ENCODE measurements around the gene SH2D3A. TPM values are rescaled to one million over a fixed set of nuclear protein-coding genes. Genes with fewer than 3 reads are reported as not detected.

SH2D3A gene
- total RNA-seq, 1 experiment from 2014 or later = 30.3 TPM

GRCh38 chr19:6787393-6787792 lies 20.2 kb upstream of the SH2D3A start (continued):
- no peak for TF ChIP-seq ZNF263 (CRISPR knock-in tag; IDR thresholded peaks at IDR 0.05; ENCODE audit: low read depth)
- no peak for TF ChIP-seq RORB (CRISPR knock-in tag; IDR thresholded peaks at IDR 0.05)
- TF ChIP-seq NR2C2 (CRISPR knock-in tag; IDR thresholded peaks at IDR 0.05) = no peak
- TF ChIP-seq SMAD4 (CRISPR knock-in tag; IDR thresholded peaks at IDR 0.05) = no peak
- TF ChIP-seq ZNF671 (CRISPR knock-in tag; IDR thresholded peaks at IDR 0.05) = no peak
- no peak for TF ChIP-seq USF1 (CRISPR knock-in tag; IDR thresholded peaks at IDR 0.05)

- ATAC-seq (no peak), DNase-seq (ENCODE audit: low spot score) (no peak)
- no peak overlapping the region for H3K27ac Mint-ChIP-seq
- H3K27me3 Mint-ChIP-seq (ENCODE audit: low read depth) = no peaks in the 10 kb centered on the region; the same call in none of the 2 replicates
- peaks cover 6% of the 10 kb centered on the region; the same call in 1 of the 2 replicates for H3K36me3 Mint-ChIP-seq
- H3K9me3 Mint-ChIP-seq = peaks cover 24% of the 10 kb centered on the region
- ChIA-PET POLR2A (interaction anchor here (0.6 kb wide), 1 partner anchor 229 kb away, joined by 5 read pairs; no protein-coding TSS in a partner anchor), CTCF (no interaction called here)
- TF ChIP-seq, protein P1, sequence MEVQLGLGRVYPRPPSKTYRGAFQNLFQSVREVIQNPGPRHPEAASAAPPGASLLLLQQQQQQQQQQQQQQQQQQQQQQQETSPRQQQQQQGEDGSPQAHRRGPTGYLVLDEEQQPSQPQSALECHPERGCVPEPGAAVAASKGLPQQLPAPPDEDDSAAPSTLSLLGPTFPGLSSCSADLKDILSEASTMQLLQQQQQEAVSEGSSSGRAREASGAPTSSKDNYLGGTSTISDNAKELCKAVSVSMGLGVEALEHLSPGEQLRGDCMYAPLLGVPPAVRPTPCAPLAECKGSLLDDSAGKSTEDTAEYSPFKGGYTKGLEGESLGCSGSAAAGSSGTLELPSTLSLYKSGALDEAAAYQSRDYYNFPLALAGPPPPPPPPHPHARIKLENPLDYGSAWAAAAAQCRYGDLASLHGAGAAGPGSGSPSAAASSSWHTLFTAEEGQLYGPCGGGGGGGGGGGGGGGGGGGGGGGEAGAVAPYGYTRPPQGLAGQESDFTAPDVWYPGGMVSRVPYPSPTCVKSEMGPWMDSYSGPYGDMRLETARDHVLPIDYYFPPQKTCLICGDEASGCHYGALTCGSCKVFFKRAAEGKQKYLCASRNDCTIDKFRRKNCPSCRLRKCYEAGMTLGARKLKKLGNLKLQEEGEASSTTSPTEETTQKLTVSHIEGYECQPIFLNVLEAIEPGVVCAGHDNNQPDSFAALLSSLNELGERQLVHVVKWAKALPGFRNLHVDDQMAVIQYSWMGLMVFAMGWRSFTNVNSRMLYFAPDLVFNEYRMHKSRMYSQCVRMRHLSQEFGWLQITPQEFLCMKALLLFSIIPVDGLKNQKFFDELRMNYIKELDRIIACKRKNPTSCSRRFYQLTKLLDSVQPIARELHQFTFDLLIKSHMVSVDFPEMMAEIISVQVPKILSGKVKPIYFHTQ (CRISPR knock-in tag; IDR thresholded peaks at IDR 0.05) = no peak
- TF ChIP-seq ZNF232 (CRISPR knock-in tag; IDR thresholded peaks at IDR 0.05) = no peak
- no peak for TF ChIP-seq NFATC4 (CRISPR knock-in tag; IDR thresholded peaks at IDR 0.05)
- TF ChIP-seq, protein P2, sequence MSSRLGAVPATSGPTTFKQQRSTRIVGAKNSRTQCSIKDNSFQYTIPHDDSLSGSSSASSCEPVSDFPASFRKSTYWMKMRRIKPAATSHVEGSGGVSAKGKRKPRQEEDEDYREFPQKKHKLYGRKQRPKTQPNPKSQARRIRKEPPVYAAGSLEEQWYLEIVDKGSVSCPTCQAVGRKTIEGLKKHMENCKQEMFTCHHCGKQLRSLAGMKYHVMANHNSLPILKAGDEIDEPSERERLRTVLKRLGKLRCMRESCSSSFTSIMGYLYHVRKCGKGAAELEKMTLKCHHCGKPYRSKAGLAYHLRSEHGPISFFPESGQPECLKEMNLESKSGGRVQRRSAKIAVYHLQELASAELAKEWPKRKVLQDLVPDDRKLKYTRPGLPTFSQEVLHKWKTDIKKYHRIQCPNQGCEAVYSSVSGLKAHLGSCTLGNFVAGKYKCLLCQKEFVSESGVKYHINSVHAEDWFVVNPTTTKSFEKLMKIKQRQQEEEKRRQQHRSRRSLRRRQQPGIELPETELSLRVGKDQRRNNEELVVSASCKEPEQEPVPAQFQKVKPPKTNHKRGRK (CRISPR knock-in tag; IDR thresholded peaks at IDR 0.05; ENCODE audit: borderline replicate concordance) = no peak
- no peak for TF ChIP-seq MLX (CRISPR knock-in tag; IDR thresholded peaks at IDR 0.05)
- TF ChIP-seq, protein P3, sequence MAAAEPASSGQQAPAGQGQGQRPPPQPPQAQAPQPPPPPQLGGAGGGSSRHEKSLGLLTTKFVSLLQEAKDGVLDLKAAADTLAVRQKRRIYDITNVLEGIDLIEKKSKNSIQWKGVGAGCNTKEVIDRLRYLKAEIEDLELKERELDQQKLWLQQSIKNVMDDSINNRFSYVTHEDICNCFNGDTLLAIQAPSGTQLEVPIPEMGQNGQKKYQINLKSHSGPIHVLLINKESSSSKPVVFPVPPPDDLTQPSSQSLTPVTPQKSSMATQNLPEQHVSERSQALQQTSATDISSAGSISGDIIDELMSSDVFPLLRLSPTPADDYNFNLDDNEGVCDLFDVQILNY (CRISPR knock-in tag; IDR thresholded peaks at IDR 0.05) = no peak
- no peak for TF ChIP-seq NR3C1 (CRISPR knock-in tag; conservative IDR thresholded peaks at IDR 0.05; ENCODE audit: low read depth)
- TF ChIP-seq, protein P4, sequence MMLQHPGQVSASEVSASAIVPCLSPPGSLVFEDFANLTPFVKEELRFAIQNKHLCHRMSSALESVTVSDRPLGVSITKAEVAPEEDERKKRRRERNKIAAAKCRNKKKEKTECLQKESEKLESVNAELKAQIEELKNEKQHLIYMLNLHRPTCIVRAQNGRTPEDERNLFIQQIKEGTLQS (CRISPR knock-in tag; conservative IDR thresholded peaks at IDR 0.05) = no peak
- no peak for TF ChIP-seq NFYB (CRISPR knock-in tag; conservative IDR thresholded peaks at IDR 0.05; ENCODE audit: low read depth)
- no peak for TF ChIP-seq USF2 (CRISPR knock-in tag; IDR thresholded peaks at IDR 0.05)
- TF ChIP-seq, protein P5, sequence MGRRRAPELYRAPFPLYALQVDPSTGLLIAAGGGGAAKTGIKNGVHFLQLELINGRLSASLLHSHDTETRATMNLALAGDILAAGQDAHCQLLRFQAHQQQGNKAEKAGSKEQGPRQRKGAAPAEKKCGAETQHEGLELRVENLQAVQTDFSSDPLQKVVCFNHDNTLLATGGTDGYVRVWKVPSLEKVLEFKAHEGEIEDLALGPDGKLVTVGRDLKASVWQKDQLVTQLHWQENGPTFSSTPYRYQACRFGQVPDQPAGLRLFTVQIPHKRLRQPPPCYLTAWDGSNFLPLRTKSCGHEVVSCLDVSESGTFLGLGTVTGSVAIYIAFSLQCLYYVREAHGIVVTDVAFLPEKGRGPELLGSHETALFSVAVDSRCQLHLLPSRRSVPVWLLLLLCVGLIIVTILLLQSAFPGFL (CRISPR knock-in tag; IDR thresholded peaks at IDR 0.05; ENCODE audit: borderline replicate concordance) = no peak
- no peak for TF ChIP-seq ZNF219 (CRISPR knock-in tag; IDR thresholded peaks at IDR 0.05; ENCODE audit: borderline replicate concordance)
- no peaks in the 10 kb centered on the region for H3K4me1 Mint-ChIP-seq
- no peak overlapping the region for H3K4me3 Mint-ChIP-seq
These were observed 12.0 kb upstream of the SH2D3A start for GRCh38 chr19:6779206-6779605.
